HepG2 (cell line): ENCODE results near the gene GIPC1. TPM values are rescaled to one million over a fixed set of nuclear protein-coding genes. Genes with fewer than 3 reads are reported as not detected.

Experiments used
- ATAC-seq: fragments of 200-7000 bp; cut with Tn5 transposase; 3 replicates; pipeline ENCODE4 v1.9.1; 2020; ENCODE audit warnings: mild to moderate bottlenecking, moderate library complexity
- BruUV-seq: library from RNA; stranded (reverse); fragments of 400-500 nt; replicated peaks from 2 replicates; lab custom pipeline; 2021; lab: Mats Ljungman, UMichigan
- CTCF ChIA-PET: fragments of 300-600 bp; formaldehyde crosslinking; extraction: SDS; loops from one replicate; lab custom pipeline; 2021; ENCODE audit warnings: low total read pairs, inconsistent platforms, low intra/inter-chr PET ratio; lab: Yijun Ruan, JAX
- POLR2A ChIA-PET: fragments of 350-600 bp; sonication (Branson Sonifier 250); formaldehyde crosslinking; loops from one replicate; lab custom pipeline; 2020; ENCODE audit warnings: antibody characterized with exemption, inconsistent platforms; lab: Yijun Ruan, JAX
- DNase-seq: peaks from one replicate; pipeline ENCODE4 v3.0.0-alpha.2; 2015; ENCODE audit warnings: low spot score
- FAIRE-seq: peaks from 3 replicates; lab custom pipeline; 2011; peaks lifted over from hg19 to GRCh38; lab: Jason Lieb, UNC
- H2AFZ ChIP-seq: one replicate; pipeline ENCODE4 v1.6.1; 2011; ENCODE audit warnings: low read length, inconsistent platforms
- H3K27ac ChIP-seq: fragments of 300-600 bp; 3 replicates; pipeline ENCODE4 v1.8.0; 2011; ENCODE audit warnings: mixed run types, mild to moderate bottlenecking, mixed read lengths, low read length, inconsistent platforms; ENCODE audit not compliant: insufficient read depth; ENCODE audit errors: extremely low read length
- H3K27me3 ChIP-seq, 2 experiments: fragments of 200-600 bp in 1 of 2; 2 replicates in 1 of 2; 3 replicates in 1 of 2; pipeline versions ENCODE4 v1.6.0 to v1.8.0; 2011; ENCODE audit warnings: low read length in 2 of 2, mild to moderate bottlenecking in 2 of 2, moderate library complexity in 2 of 2, inconsistent platforms in 1 of 2; ENCODE audit not compliant: insufficient read depth in 2 of 2, control insufficient read depth in 1 of 2
- H3K36me3 ChIP-seq, 2 experiments: fragments of 200-600 bp in 1 of 2; replicated peaks in 1 of 2; 2 replicates in 1 of 2; 3 replicates in 1 of 2; pipeline versions ENCODE4 v1.5.1 to v1.8.0; 2011; ENCODE audit warnings: low read length in 2 of 2, inconsistent platforms in 1 of 2; ENCODE audit not compliant: insufficient read depth in 2 of 2, control insufficient read depth in 1 of 2
- H3K4me1 ChIP-seq: 2 replicates; pipeline ENCODE4 v1.5.1; 2012; ENCODE audit warnings: low read length, inconsistent platforms; ENCODE audit not compliant: insufficient read depth
- H3K4me2 ChIP-seq: 2 replicates; pipeline ENCODE4 v1.6.0; 2011; ENCODE audit warnings: low read depth, low read length, inconsistent platforms
- H3K4me3 ChIP-seq, 3 experiments: fragments of 200-600 bp in 1 of 3; sonication (generic), shearing (Covaris generic) in 1 of 3; replicated peaks in 1 of 3; 2 replicates each; pipeline ENCODE4 v1.5.1; 2011 to 2016; ENCODE audit warnings: low read length in 3 of 3, inconsistent platforms in 2 of 3, low read depth in 2 of 3, mild to moderate bottlenecking in 2 of 3, control low read depth in 1 of 3, mixed read lengths in 1 of 3; ENCODE audit not compliant: insufficient read depth in 1 of 3
- H3K79me2 ChIP-seq: one replicate; pipeline ENCODE4 v1.6.1; 2011; ENCODE audit warnings: low read length, inconsistent platforms; ENCODE audit not compliant: insufficient read depth
- H3K9ac ChIP-seq: 2 replicates; pipeline ENCODE4 v1.6.0; 2011; ENCODE audit warnings: mild to moderate bottlenecking, low read depth, low read length, inconsistent platforms; ENCODE audit not compliant: insufficient read depth
- H3K9me3 ChIP-seq: 2 replicates; pipeline ENCODE4 v1.5.1; 2012; ENCODE audit warnings: mild to moderate bottlenecking, low read length
- H4K20me1 ChIP-seq: 2 replicates; pipeline ENCODE4 v1.6.0; 2011; ENCODE audit warnings: inconsistent platforms, mild to moderate bottlenecking, low read length, moderate library complexity; ENCODE audit not compliant: insufficient read depth
- ATF1 ChIP-seq: IDR thresholded peaks from 2 replicates; pipeline ENCODE4 v1.6.1; 2016; ENCODE audit warnings: mild to moderate bottlenecking, control low read depth
- ATRX ChIP-seq: sonication (generic); formaldehyde crosslinking; IDR thresholded peaks from 2 replicates; pipeline ENCODE4 v1.4.0; 2020; ENCODE audit warnings: missing genetic modification reagents, borderline replicate concordance
- CBX2 ChIP-seq, 2 experiments: fragments of 200-600 bp in 1 of 2; sonication (generic); formaldehyde crosslinking in 1 of 2; IDR thresholded peaks; 2 replicates each; pipeline versions ENCODE4 v1.7.0 to v1.8.1; 2018 to 2022; ENCODE audit warnings: low read depth in 2 of 2, low read length in 1 of 2, mild to moderate bottlenecking in 1 of 2, missing genetic modification reagents in 1 of 2
- CC2D1A ChIP-seq: sonication (generic); formaldehyde crosslinking; IDR thresholded peaks from 2 replicates; pipeline ENCODE4 v1.8.1; 2023; ENCODE audit warnings: mild to moderate bottlenecking, missing genetic modification reagents
- DNMT3B ChIP-seq: conservative IDR thresholded peaks from 2 replicates; pipeline ENCODE4 v1.6.1; 2016; ENCODE audit warnings: missing biosample characterization, control low read depth
- DPF2 ChIP-seq: sonication (generic); formaldehyde crosslinking; IDR thresholded peaks from 2 replicates; pipeline ENCODE4 v1.4.0; 2020; ENCODE audit warnings: mild to moderate bottlenecking, low read depth, missing genetic modification reagents, borderline replicate concordance
- HBP1 ChIP-seq: IDR thresholded peaks from 2 replicates; pipeline ENCODE4 v1.6.1; 2016; ENCODE audit warnings: low read depth, control low read depth
- KDM5A ChIP-seq: fragments of 200-600 bp; sonication (generic); IDR thresholded peaks from 2 replicates; pipeline ENCODE4 v1.7.0; 2018; ENCODE audit warnings: antibody characterized with exemption, mild to moderate bottlenecking, low read length, borderline replicate concordance
- KLF16 ChIP-seq, 2 experiments: sonication (generic) in 1 of 2; formaldehyde crosslinking in 1 of 2; IDR thresholded peaks; 2 replicates each; pipeline versions ENCODE4 v1.6.1 to v1.8.0; 2016 to 2023; ENCODE audit warnings: missing genetic modification reagents in 2 of 2, missing compliant biosample characterization in 1 of 2
- NKX3-1 ChIP-seq: sonication (generic); formaldehyde crosslinking; IDR thresholded peaks from 2 replicates; pipeline ENCODE4 v1.5.0; 2020; ENCODE audit warnings: missing genetic modification reagents
- SKIL ChIP-seq: sonication (generic); formaldehyde crosslinking; IDR thresholded peaks from 2 replicates; pipeline ENCODE4 v1.8.0; 2022; ENCODE audit warnings: missing genetic modification reagents, mild to moderate bottlenecking, moderate library complexity, borderline replicate concordance
- ZBTB7B ChIP-seq: sonication (generic); formaldehyde crosslinking; IDR thresholded peaks from 2 replicates; pipeline ENCODE4 v1.4.0; 2020; ENCODE audit warnings: missing genetic modification reagents
- ZNF484 ChIP-seq: sonication (generic); formaldehyde crosslinking; IDR thresholded peaks from 2 replicates; pipeline ENCODE4 v1.5.1; 2020; ENCODE audit warnings: mild to moderate bottlenecking, low read depth, missing genetic modification reagents, borderline replicate concordance
- ZNF737 ChIP-seq: sonication (generic); formaldehyde crosslinking; IDR thresholded peaks from 2 replicates; pipeline ENCODE4 v1.5.0; 2020; ENCODE audit warnings: missing genetic modification reagents, mild to moderate bottlenecking, borderline replicate concordance
- ZZZ3 ChIP-seq: sonication (generic); formaldehyde crosslinking; IDR thresholded peaks from 2 replicates; pipeline ENCODE4 v1.4.0; 2020; ENCODE audit warnings: missing genetic modification reagents, mild to moderate bottlenecking, borderline replicate concordance
- WGBS: methylation state at CpG from one replicate; pipeline ENCODE4 v1.1.6; 2017; ENCODE audit warnings: low lambda C conversion rate; 5-methylcytosine and 5-hydroxymethylcytosine counted together
- in situ Hi-C: cut with HindIII; loops from 2 replicates; pipeline ENCODE4 v1.10.0; 2017; ENCODE audit warnings: low pct_unique_long_range_greater_than_20kb; ENCODE audit not compliant: extremely low pct_ligation_motif_present
- intact Hi-C: fragments of 100-400 bp; cut with micrococcal nuclease; formaldehyde crosslinking; loops from one replicate; pipeline ENCODE4 v1.10.0; 2022; ENCODE audit not compliant: unreplicated experiment
- polyA plus RNA-seq, 8 experiments: library from polyadenylated mRNA; depleted of rRNA in 3 of 8; stranded (reverse) in 7 of 8; unstranded in 1 of 8; fragments of >200 nt; fragmentation: Illumina TruSeq in 4 of 8; extraction: Trizol in 4 of 8; gene quantifications; 2 replicates each; pipeline versions ENCODE4 v1.2.1 to v1.2.3, GENCODE V29; 2011 to 2016; ENCODE audit warnings: low read depth in 4 of 8, missing spikeins in 1 of 8, mixed read lengths in 1 of 8; ENCODE audit not compliant: insufficient read depth in 1 of 8
- total RNA-seq, 5 experiments: library from RNA; depleted of rRNA; stranded (reverse); fragments of >200 nt; fragmentation: Illumina TruSeq; extraction: Trizol; gene quantifications; 2 replicates each; pipeline ENCODE4 v1.2.3, GENCODE V29; 2016; ENCODE audit warnings: low read depth in 1 of 5
- TF ChIP-seq, protein P1 (sequence below): sonication (generic); formaldehyde crosslinking; IDR thresholded peaks from 2 replicates; pipeline ENCODE4 v1.4.0; 2020; ENCODE audit warnings: mild to moderate bottlenecking, missing genetic modification reagents
- TF ChIP-seq, protein P2 (sequence below): sonication (generic); formaldehyde crosslinking; IDR thresholded peaks from 2 replicates; pipeline ENCODE4 v1.9.0; 2021; ENCODE audit warnings: missing genetic modification reagents, mild to moderate bottlenecking, borderline replicate concordance

Gene GIPC1
- total and polyA plus RNA-seq, 2 of the 13 experiments (the other 11 are each of a cell fraction or from before 2014, with no cell fraction given): 27.1 to 48.1 TPM

DNA sequence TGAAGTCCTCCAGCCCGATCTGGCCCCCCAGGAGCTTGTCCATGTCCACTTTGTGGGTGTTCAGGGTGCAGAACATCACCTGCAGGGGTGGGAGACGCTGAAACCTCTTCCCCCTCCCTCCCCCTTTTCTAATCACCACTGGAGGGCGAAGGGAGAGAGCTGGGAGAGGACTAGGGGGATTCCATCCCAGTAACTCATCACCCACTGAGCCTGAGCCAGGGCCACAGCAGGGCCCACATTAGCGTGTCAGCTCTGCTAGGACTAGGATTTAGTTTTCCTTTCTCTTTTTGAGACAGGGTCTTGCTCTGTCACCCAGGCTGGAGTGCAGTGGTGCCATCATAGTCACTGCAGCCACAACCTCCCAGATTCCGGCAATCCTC is 15.2 kb downstream of the GIPC1 start:
- H3K9ac ChIP-seq: no peak overlapping the region
- H3K27ac ChIP-seq: no peak overlapping the region
- peaks cover 4 to 17% of the 10 kb centered on the region in 2 experiments; a peak in 3 of 5 replicates for H3K36me3 ChIP-seq
- CTCF ChIA-PET: no interaction called here
- 79% methylated on average over 5 of the region's 5 CpGs for WGBS
- in situ Hi-C loops: no loop called here
- BruUV-seq: no TSS peak
- POLR2A ChIA-PET: no interaction called here
- H3K4me1 ChIP-seq: 0 out of 2 replicates have a peak, but pooled peaks cover under 1% of the 10 kb centered on the region
- no peak for FAIRE-seq
- no peak for TF ChIP-seq ZNF737
- TF ChIP-seq CBX2 (IDR thresholded peaks at IDR 0.05; ENCODE audit: low read depth, low read length): no peak
- no peak for TF ChIP-seq CBX2 (CRISPR knock-in tag; IDR thresholded peaks at IDR 0.05; ENCODE audit: low read depth)
- no peak for TF ChIP-seq KLF16 (CRISPR knock-in tag; IDR thresholded peaks at IDR 0.05)
- no peak for TF ChIP-seq ATF1 (CRISPR knock-in tag)
- no peak for TF ChIP-seq NKX3-1
- TF ChIP-seq SKIL (CRISPR knock-in tag): no peak
- TF ChIP-seq ZZZ3: no peak
- TF ChIP-seq, protein P1, sequence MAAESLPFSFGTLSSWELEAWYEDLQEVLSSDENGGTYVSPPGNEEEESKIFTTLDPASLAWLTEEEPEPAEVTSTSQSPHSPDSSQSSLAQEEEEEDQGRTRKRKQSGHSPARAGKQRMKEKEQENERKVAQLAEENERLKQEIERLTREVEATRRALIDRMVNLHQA (CRISPR knock-in tag): no peak
- no peak for TF ChIP-seq CC2D1A (CRISPR knock-in tag)
- TF ChIP-seq, protein P2, sequence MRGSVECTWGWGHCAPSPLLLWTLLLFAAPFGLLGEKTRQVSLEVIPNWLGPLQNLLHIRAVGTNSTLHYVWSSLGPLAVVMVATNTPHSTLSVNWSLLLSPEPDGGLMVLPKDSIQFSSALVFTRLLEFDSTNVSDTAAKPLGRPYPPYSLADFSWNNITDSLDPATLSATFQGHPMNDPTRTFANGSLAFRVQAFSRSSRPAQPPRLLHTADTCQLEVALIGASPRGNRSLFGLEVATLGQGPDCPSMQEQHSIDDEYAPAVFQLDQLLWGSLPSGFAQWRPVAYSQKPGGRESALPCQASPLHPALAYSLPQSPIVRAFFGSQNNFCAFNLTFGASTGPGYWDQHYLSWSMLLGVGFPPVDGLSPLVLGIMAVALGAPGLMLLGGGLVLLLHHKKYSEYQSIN (CRISPR knock-in tag): no peak
- no peak for TF ChIP-seq ATRX (CRISPR knock-in tag)
- no peak for TF ChIP-seq KDM5A
- TF ChIP-seq ZNF484 (CRISPR knock-in tag): no peak
- no peak for TF ChIP-seq DPF2 (CRISPR knock-in tag)
- no peak for TF ChIP-seq DNMT3B (CRISPR knock-in tag)
- no peak for TF ChIP-seq HBP1 (CRISPR knock-in tag)
- no peak for TF ChIP-seq ZBTB7B (CRISPR knock-in tag)
- intact Hi-C loops: no loop called here
- no peaks in the 10 kb centered on the region for H4K20me1 ChIP-seq
- no peaks in the 10 kb centered on the region for H3K79me2 ChIP-seq
- no peaks in the 10 kb centered on the region for H3K27me3 ChIP-seq
- H3K4me2 ChIP-seq: no peak overlapping the region
- no peak for ATAC-seq
- no peak overlapping the region for H3K4me3 ChIP-seq
- no peaks in the 10 kb centered on the region for H3K9me3 ChIP-seq
- no peak overlapping the region for H2AFZ ChIP-seq
- DNase-seq: no peak
